PC-3 (cell line): Measurements from ENCODE around the gene ANTXR2.

Source experiments
- CTCF ChIP-seq: fragments of 300-600 bp; sonication (generic); conservative IDR thresholded peaks from 2 replicates; pipeline ENCODE4 v1.5.1; 2017; ENCODE audit warnings: antibody characterized with exemption, low read depth, mild to moderate bottlenecking, low read length
- EZH2 ChIP-seq: fragments of 300-600 bp; sonication (generic); IDR thresholded peaks from one replicate; pipeline ENCODE4 v1.6.1; 2017; ENCODE audit warnings: antibody characterized with exemption, mild to moderate bottlenecking, low read length; ENCODE audit not compliant: unreplicated experiment
- EZH2phosphoT487 ChIP-seq: fragments of 300-600 bp; sonication (generic); IDR thresholded peaks from 2 replicates; pipeline ENCODE4 v1.6.1; 2018; ENCODE audit warnings: mild to moderate bottlenecking, antibody characterized with exemption, low read length, borderline replicate concordance

GRCh38 chr4:80092088-80092487 is 19.1 kb upstream of the ANTXR2 start:
- TF ChIP-seq CTCF: no peak
- no peak for TF ChIP-seq EZH2phosphoT487
- no peak for TF ChIP-seq EZH2
